Breast epithelium (tissue), 3 donors: ENCODE results near the gene SIRPG.

Experiments used
- CTCF ChIP-seq, 3 donors: fragments of 450-650 bp; IDR thresholded peaks; one replicate each; pipeline ENCODE4 v1.5.1; 2016 to 2017; ENCODE audit warnings: antibody characterized with exemption in 3 of 3, mild to moderate bottlenecking in 3 of 3, moderate library complexity in 3 of 3
- POLR2A ChIP-seq: fragments of 450-650 bp; IDR thresholded peaks from one replicate; pipeline ENCODE4 v1.6.1; 2016; ENCODE audit warnings: antibody characterized with exemption, mild to moderate bottlenecking, moderate library complexity

GRCh38 chr20:1689721-1690120, 32.1 kb upstream of the SIRPG start:
- TF ChIP-seq CTCF (IDR thresholded peaks at IDR 0.05) (no peak), POLR2A (no peak)
